ENCODE results near the gene DCK.
"Not testable (repeated sequence)": the region's sequence is repeated elsewhere in the genome, so short reads cannot be mapped to it uniquely, and the experiment has no call there.

The DCK gene

GRCh38 chr4:71011451-71011850, 18.0 kb downstream of the DCK start:
- DNase-seq (ENCODE audit: insufficient read length, low spot score) (no peak), FAIRE-seq (no peak)
- TF ChIP-seq POLR2A (IDR thresholded peaks at IDR 0.05; ENCODE audit: low read depth, low read length), result no peak

- FAIRE-seq, result not testable (repeated sequence)
Observed at GRCh38 chr4:71017391-71017790, 23.9 kb downstream of the DCK start.

GRCh38 chr4:71020611-71021010, 27.2 kb downstream of the DCK start:
- no peak for TF ChIP-seq POLR2A (IDR thresholded peaks at IDR 0.05; ENCODE audit: low read depth, low read length)
- DNase-seq (ENCODE audit: insufficient read length, low spot score) (no peak), FAIRE-seq (no peak)

More at GRCh38 chr4:71017391-71017790, 23.9 kb downstream of the DCK start:
- DNase-seq (ENCODE audit: insufficient read length, low spot score), result not testable (repeated sequence)

GRCh38 chr4:71025654-71026053, 32.2 kb downstream of the DCK start:
- DNase-seq (ENCODE audit: insufficient read length, low spot score), result no peak
- FAIRE-seq, result no peak
- TF ChIP-seq POLR2A (IDR thresholded peaks at IDR 0.05; ENCODE audit: low read depth, low read length), result no peak

- DNase-seq (ENCODE audit: insufficient read length, low spot score), result no peak
- FAIRE-seq, result peak; percentile 76
- no peak for TF ChIP-seq POLR2A (IDR thresholded peaks at IDR 0.05; ENCODE audit: low read depth, low read length)
Observed at GRCh38 chr4:71026086-71026485, 32.6 kb downstream of the DCK start.

- FAIRE-seq (no peak), DNase-seq (ENCODE audit: insufficient read length, low spot score) (no peak)
- no peak for TF ChIP-seq POLR2A (IDR thresholded peaks at IDR 0.05; ENCODE audit: low read depth, low read length)
Observed at GRCh38 chr4:71027611-71028010, 34.2 kb downstream of the DCK start.

GRCh38 chr4:71029504-71029903, 36.1 kb downstream of the DCK start:
- no peak for FAIRE-seq
- no peak for DNase-seq (ENCODE audit: insufficient read length, low spot score)
- no peak for TF ChIP-seq POLR2A (IDR thresholded peaks at IDR 0.05; ENCODE audit: low read depth, low read length)

- DNase-seq (ENCODE audit: insufficient read length, low spot score), result peak; percentile 6
- not testable (repeated sequence) for FAIRE-seq
Observed at GRCh38 chr4:71032106-71032505, 38.7 kb downstream of the DCK start.

- DNase-seq (ENCODE audit: insufficient read length, low spot score), result no peak
- TF ChIP-seq POLR2A (IDR thresholded peaks at IDR 0.05; ENCODE audit: low read depth, low read length), result no peak
- FAIRE-seq, result no peak
Observed at GRCh38 chr4:71045256-71045655, 51.8 kb downstream of the DCK start.

- no peak for DNase-seq (ENCODE audit: insufficient read length, low spot score)
- FAIRE-seq, result no peak
- TF ChIP-seq POLR2A (IDR thresholded peaks at IDR 0.05; ENCODE audit: low read depth, low read length), result no peak
Observed at GRCh38 chr4:71049395-71049794, 55.9 kb downstream of the DCK start.

GRCh38 chr4:71050809-71051208, 57.4 kb downstream of the DCK start:
- no peak for TF ChIP-seq POLR2A (IDR thresholded peaks at IDR 0.05; ENCODE audit: low read depth, low read length)
- FAIRE-seq (no peak), DNase-seq (ENCODE audit: insufficient read length, low spot score) (no peak)

- TF ChIP-seq POLR2A (IDR thresholded peaks at IDR 0.05; ENCODE audit: low read depth, low read length), result no peak
- DNase-seq (ENCODE audit: insufficient read length, low spot score), result no peak
- FAIRE-seq, result no peak
Observed at GRCh38 chr4:71052034-71052433, 58.6 kb downstream of the DCK start.

GRCh38 chr4:71052716-71053115, 59.3 kb downstream of the DCK start:
- DNase-seq (ENCODE audit: insufficient read length, low spot score), result no peak
- FAIRE-seq, result no peak
- no peak for TF ChIP-seq POLR2A (IDR thresholded peaks at IDR 0.05; ENCODE audit: low read depth, low read length)

GRCh38 chr4:71053613-71054012, 60.2 kb downstream of the DCK start:
- not testable (repeated sequence) for FAIRE-seq

GRCh38 chr4:71059573-71059972, 66.1 kb downstream of the DCK start:
- not testable (repeated sequence) for FAIRE-seq; DNase-seq (ENCODE audit: insufficient read length, low spot score)

More at GRCh38 chr4:71053613-71054012, 60.2 kb downstream of the DCK start:
- DNase-seq (ENCODE audit: insufficient read length, low spot score), result not testable (repeated sequence)

- no peak for FAIRE-seq
- no peak for DNase-seq (ENCODE audit: insufficient read length, low spot score)
- no peak for TF ChIP-seq POLR2A (IDR thresholded peaks at IDR 0.05; ENCODE audit: low read depth, low read length)
Observed at GRCh38 chr4:71062436-71062835, 69.0 kb downstream of the DCK start.

Data from H54 (cell line).